ENCODE measurements around the gene ETDB. TPM values are rescaled to one million over a fixed set of nuclear protein-coding genes. Genes with fewer than 3 reads are reported as not detected.
"Not testable (repeated sequence)": the region's sequence is repeated elsewhere in the genome, so short reads cannot be mapped to it uniquely, and the experiment has no call there.

ETDB gene
- total RNA-seq = not detected

DNA sequence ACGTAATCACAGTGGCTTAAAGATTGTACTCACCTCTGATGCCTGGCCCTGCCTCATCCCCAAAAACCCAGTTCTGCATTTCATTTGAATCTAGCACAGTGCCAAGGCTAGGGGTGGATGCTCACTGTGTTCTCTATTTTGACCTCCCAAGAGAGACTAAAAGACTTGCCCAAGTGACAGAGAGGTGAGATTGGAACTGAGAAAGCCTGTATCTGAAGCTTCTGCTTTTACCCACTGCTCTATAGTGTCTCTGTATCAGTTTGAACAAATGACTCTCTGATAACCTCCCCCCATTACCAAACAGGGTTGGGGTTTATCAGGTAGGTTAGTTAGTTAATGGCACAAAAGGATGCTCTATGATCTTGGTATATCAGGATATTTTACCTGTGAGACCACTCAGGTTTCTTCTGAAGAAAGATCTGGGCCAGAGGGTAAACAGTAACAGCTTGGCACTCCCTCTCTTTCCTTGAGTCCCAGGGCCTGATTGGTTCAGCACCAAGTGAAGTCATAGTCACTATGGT lies at the start of gene ETDB:
ETDB (minus strand) TSS at position 471 of the 521 bp plus-strand sequence. CDS start 1,265 bp downstream, outside the sequence.
- not testable (repeated sequence) for FAIRE-seq; DNase-seq (ENCODE audit: low spot score in 2 of 2)

DNA sequence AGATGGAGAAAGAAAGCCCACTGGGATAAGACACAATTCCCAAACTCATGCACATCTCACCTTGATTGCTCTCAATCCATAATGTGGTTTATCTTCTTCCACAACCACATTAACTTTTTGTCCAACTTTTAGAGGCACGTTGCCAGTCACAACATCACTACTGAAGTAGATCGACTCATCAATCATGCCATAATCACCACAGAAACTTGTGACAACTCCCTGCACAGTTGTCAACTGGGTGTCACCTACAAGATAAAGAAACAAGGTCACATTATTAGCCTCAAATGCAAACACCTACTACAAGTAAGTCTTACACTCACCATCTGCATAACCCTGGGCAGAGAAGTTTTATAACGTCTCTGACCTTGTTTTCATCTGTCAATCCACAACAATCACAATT lies 49.2 kb upstream of the ETDB start:
- FAIRE-seq; DNase-seq (ENCODE audit: low spot score in 2 of 2): not testable (repeated sequence)

DNA sequence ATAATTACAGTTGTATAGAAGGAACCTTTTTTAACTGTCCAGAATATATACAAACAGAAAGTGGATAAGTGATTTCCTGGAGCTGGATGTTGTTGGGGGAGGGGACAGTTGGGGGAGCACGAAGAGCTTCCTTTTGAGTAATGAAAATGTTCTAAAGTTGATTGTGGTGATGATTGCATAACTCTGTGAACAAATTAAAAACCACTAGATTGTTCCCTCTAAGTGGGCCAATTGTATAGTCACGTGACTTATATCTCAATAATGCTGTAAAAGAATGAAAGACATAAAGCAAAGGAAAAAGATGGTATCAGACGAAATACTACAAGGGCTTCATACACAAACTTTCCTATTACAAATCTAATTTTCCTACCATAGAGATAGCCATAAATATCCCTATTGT lies 48.2 kb upstream of the ETDB start:
- DNase-seq (ENCODE audit: low spot score in 2 of 2) = no peak
- no peak for FAIRE-seq

DNA sequence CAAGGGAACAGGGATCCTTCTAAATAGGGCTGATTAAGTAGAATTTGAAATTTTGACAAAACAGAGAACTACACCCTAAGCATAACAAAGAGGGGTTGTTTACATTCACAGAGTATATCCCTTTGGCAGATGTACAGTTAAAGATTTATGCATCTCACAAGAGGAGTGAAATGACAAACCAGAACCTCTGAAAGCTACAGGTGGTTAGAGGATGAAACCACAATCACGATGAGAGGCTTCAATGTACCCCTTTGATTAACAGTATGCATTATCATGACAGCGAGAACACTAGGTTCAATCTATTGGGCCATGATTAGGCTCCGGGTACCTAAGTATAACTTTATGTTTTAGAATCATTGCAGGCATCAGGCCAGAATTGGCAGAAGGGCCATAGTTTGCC lies 34.4 kb upstream of the ETDB start:
- not testable (repeated sequence) for FAIRE-seq; DNase-seq (ENCODE audit: low spot score in 2 of 2)

- not testable (repeated sequence) for FAIRE-seq; DNase-seq (ENCODE audit: low spot score in 2 of 2)
Measured at GRCh38 chrX:135126145-135126544, 5.8 kb upstream of the ETDB start.

DNA sequence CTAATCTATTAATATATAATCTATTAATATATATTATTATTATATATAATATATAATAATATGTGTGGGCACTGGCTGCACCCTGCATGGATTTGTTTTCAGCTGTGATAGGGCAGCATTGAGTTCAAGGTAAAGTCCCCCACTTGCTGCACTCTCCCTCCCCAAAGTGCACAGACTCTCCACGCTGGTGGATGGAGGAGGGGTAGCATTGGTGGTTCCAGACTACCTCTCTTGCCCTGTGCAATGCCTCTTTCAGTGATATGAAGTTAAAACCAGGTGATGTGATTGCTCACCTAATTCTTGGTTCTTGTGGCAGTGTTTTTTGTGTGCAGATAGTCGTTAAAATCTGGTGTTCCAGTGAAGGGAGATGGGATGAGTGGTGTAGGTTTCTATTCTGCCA lies 4.3 kb downstream of the ETDB start:
- FAIRE-seq; DNase-seq (ENCODE audit: low spot score in 2 of 2): not testable (repeated sequence)

- FAIRE-seq = no peak
- DNase-seq (ENCODE audit: low spot score in 2 of 2) = no peak
Measured at GRCh38 chrX:135114392-135114791, 5.9 kb downstream of the ETDB start.

GRCh38 chrX:135112743-135113142 lies 7.6 kb downstream of the ETDB start:
- FAIRE-seq (no peak), DNase-seq (ENCODE audit: low spot score in 2 of 2) (no peak)

- no peak for FAIRE-seq
Measured at GRCh38 chrX:135112096-135112729, 8.1 kb downstream of the ETDB start.

GRCh38 chrX:135109554-135109953 lies 10.8 kb downstream of the ETDB start:
- DNase-seq (ENCODE audit: low spot score in 2 of 2) (no peak), FAIRE-seq (no peak)

More at GRCh38 chrX:135112096-135112729, 8.1 kb downstream of the ETDB start:
- DNase-seq (ENCODE audit: low spot score in 2 of 2) = no peak

DNA sequence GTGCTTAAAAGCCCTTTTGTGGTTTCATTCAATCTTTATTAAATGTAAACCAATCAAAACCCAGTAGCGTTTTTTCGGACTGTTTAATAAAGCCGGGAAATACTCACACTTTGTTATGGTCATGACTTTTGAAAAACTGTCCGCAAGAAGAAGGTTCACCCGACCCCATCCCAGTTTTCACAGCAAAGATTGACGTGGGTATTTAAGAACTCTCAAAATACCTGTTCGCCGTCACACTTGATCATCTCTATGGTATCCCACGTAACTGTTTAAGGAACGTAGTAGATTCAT lies 20.9 kb downstream of the ETDB start:
- DNase-seq (ENCODE audit: low spot score in 2 of 2) = no peak
- no peak for FAIRE-seq

- FAIRE-seq; DNase-seq (ENCODE audit: low spot score in 2 of 2): not testable (repeated sequence)
Measured at GRCh38 chrX:135097196-135097744, 23.1 kb downstream of the ETDB start.

DNA sequence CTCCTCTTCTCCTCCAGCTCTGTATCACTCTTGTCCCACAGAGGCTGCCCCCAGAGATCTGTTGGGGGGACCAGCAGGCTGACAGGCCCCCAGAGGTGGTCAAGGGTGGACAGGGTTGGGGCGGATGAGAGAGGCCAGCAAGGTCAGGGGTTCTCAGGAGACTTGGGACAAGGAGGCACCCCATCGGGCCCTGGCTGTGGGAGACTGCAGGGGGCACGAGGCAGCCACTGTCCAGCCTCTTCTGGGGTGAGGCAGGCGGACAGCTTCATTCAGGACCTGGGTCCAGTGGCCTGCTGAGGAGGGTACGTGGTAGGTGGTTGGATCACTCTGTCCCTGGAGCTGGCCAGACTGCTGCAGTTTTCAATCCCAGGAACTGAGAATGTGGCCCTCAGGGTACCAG lies 24.6 kb downstream of the ETDB start:
- DNase-seq (ENCODE audit: low spot score in 2 of 2) (no peak), FAIRE-seq (no peak)

- FAIRE-seq (no peak), DNase-seq (ENCODE audit: low spot score in 2 of 2) (no peak)
Measured at GRCh38 chrX:135094726-135095125, 25.6 kb downstream of the ETDB start.

GRCh38 chrX:135089126-135089525 lies 31.2 kb downstream of the ETDB start:
- no peak for DNase-seq (ENCODE audit: low spot score in 2 of 2)
- FAIRE-seq = no peak

GRCh38 chrX:135087867-135088266 lies 32.5 kb downstream of the ETDB start:
- FAIRE-seq (no peak), DNase-seq (ENCODE audit: low spot score in 2 of 2) (no peak)

GRCh38 chrX:135086197-135086854 lies 34.0 kb downstream of the ETDB start:
- FAIRE-seq = no peak

GRCh38 chrX:135081693-135082404 lies 38.5 kb downstream of the ETDB start:
- DNase-seq (ENCODE audit: low spot score in 2 of 2) (no peak), FAIRE-seq (no peak)

More at GRCh38 chrX:135086197-135086854, 34.0 kb downstream of the ETDB start:
- DNase-seq (ENCODE audit: low spot score in 2 of 2) = peak in 1 of 2 donors; percentile 17
